ENCODE results near the gene NACC2. TPM values are rescaled to one million over a fixed set of nuclear protein-coding genes. Genes with fewer than 3 reads are reported as not detected.

The NACC2 gene
- total and polyA plus RNA-seq, 10 of the 15 experiments (the other 5 are each of a cell fraction or from before 2014, with no cell fraction given): 0.66 to 14.7 (median 3.5) TPM

- intact Hi-C loops (cut with micrococcal nuclease; ENCODE audit: unreplicated experiment): no loop called here
Observed at GRCh38 chr9:136051453-136051836, 43.6 kb downstream of the NACC2 start.

GRCh38 chr9:136050701-136051452, 44.2 kb downstream of the NACC2 start:
- no peaks in the 10 kb centered on the region for H3K4me1 ChIP-seq (ENCODE audit: control insufficient read depth, insufficient read depth, low read length)
- H4K20me1 ChIP-seq (ENCODE audit: control insufficient read depth, insufficient read depth): peaks cover 4% of the 10 kb centered on the region; the same call in 1 of the 2 replicates
- FAIRE-seq: no peak
- no peak overlapping the region for H3K27ac ChIP-seq (ENCODE audit: control insufficient read depth, insufficient read depth)
- no peak for TF ChIP-seq ZBTB33 (IDR thresholded peaks at IDR 0.05)
- peaks cover 0 to 4% of the 10 kb centered on the region in 2 experiments; a peak in 2 of 4 replicates for H3K36me3 ChIP-seq (ENCODE audit: control insufficient read depth in 2 of 2, insufficient read depth in 2 of 2, low read length in 1 of 2)
- no peak for ATAC-seq
- in situ Hi-C loops (cut with MboI) (no loop called here), intact Hi-C loops (cut with micrococcal nuclease; ENCODE audit: unreplicated experiment) (no loop called here)
- H3K79me2 ChIP-seq (ENCODE audit: control insufficient read depth, insufficient read depth, low read length): no peaks in the 10 kb centered on the region
- ChIA-PET CTCF (interaction anchor here (0.7 kb wide), 1 partner anchor 14 kb away, joined by 3 read pairs; no protein-coding TSS in a partner anchor), SMC1A (ENCODE audit: uncharacterized antibody, unreplicated experiment) (no interaction called here), POLR2A (no interaction called here), RAD21 (ENCODE audit: unreplicated experiment) (interaction anchor here (0.6 kb wide), 1 partner anchor 772 kb away, joined by 3 read pairs; no protein-coding TSS in a partner anchor)
- BruUV-seq (replicated peaks): no TSS peak
- no peak overlapping the region for H3K9ac ChIP-seq (ENCODE audit: control insufficient read depth, insufficient read depth, low read length)
- H2AFZ ChIP-seq (ENCODE audit: control insufficient read depth, low read depth, low read length): no peak overlapping the region
- no peaks in the 10 kb centered on the region for H3K27me3 ChIP-seq (replicated peaks in 1 of 2; ENCODE audit: control insufficient read depth in 2 of 2, insufficient read depth in 2 of 2, low read length in 1 of 2)
- no peaks in the 10 kb centered on the region for H3K9me3 ChIP-seq (replicated peaks; ENCODE audit: control insufficient read depth, insufficient read depth, low read length)
- no peak overlapping the region for H3K4me2 ChIP-seq (ENCODE audit: control insufficient read depth, insufficient read depth)
- no peak for DNase-seq (ENCODE audit: low read depth, low spot score)
- 9% methylated on average over 39 of the region's 55 CpGs for WGBS (ENCODE audit: insufficient coverage, insufficient replicate concordance, low lambda C conversion rate, missing lambda C conversion rate)
- H3K4me3 ChIP-seq: no peak overlapping the region

More at GRCh38 chr9:136051453-136051836, 43.6 kb downstream of the NACC2 start:
- no peak overlapping the region for H3K4me2 ChIP-seq (ENCODE audit: control insufficient read depth, insufficient read depth)
- ATAC-seq: no peak; the same call in 2 of the 3 replicates
- no peaks in the 10 kb centered on the region for H3K79me2 ChIP-seq (ENCODE audit: control insufficient read depth, insufficient read depth, low read length)
- CTCF ChIA-PET: interaction anchor here (0.7 kb wide), 1 partner anchor 14 kb away, joined by 3 read pairs; no protein-coding TSS in a partner anchor
- no peaks in the 10 kb centered on the region for H3K27me3 ChIP-seq (replicated peaks in 1 of 2; ENCODE audit: control insufficient read depth in 2 of 2, insufficient read depth in 2 of 2, low read length in 1 of 2)
- in situ Hi-C loops (cut with MboI): no loop called here
- peaks cover 4% of the 10 kb centered on the region; the same call in 1 of the 2 replicates for H4K20me1 ChIP-seq (ENCODE audit: control insufficient read depth, insufficient read depth)
- BruUV-seq (replicated peaks): no TSS peak
- H3K4me1 ChIP-seq (ENCODE audit: control insufficient read depth, insufficient read depth, low read length): no peaks in the 10 kb centered on the region
- FAIRE-seq: no peak
- no peak overlapping the region for H3K9ac ChIP-seq (ENCODE audit: control insufficient read depth, insufficient read depth, low read length)
- no peak overlapping the region for H3K4me3 ChIP-seq
- no peak overlapping the region for H2AFZ ChIP-seq (ENCODE audit: control insufficient read depth, low read depth, low read length)
- RAD21 ChIA-PET (ENCODE audit: unreplicated experiment): interaction anchor here (0.6 kb wide), 1 partner anchor 771 kb away, joined by 3 read pairs; no protein-coding TSS in a partner anchor
- SMC1A ChIA-PET (ENCODE audit: uncharacterized antibody, unreplicated experiment): no interaction called here
- POLR2A ChIA-PET: interaction anchor here (0.6 kb wide), 1 partner anchor 286 kb away, joined by 3 read pairs; no protein-coding TSS in a partner anchor
- TF ChIP-seq TCF7 (IDR thresholded peaks at IDR 0.05; ENCODE audit: borderline replicate concordance) (no peak), MTA2 (IDR thresholded peaks at IDR 0.05; ENCODE audit: low read depth) (no peak)
- no peaks in the 10 kb centered on the region for H3K9me3 ChIP-seq (replicated peaks; ENCODE audit: control insufficient read depth, insufficient read depth, low read length)
- H3K36me3 ChIP-seq (ENCODE audit: control insufficient read depth in 2 of 2, insufficient read depth in 2 of 2, low read length in 1 of 2): peaks cover 0 to 4% of the 10 kb centered on the region in 2 experiments; a peak in 2 of 4 replicates
- H3K27ac ChIP-seq (ENCODE audit: control insufficient read depth, insufficient read depth): no peak overlapping the region
- WGBS (ENCODE audit: insufficient coverage, insufficient replicate concordance, low lambda C conversion rate, missing lambda C conversion rate): 2% methylated on average over 28 of the region's 47 CpGs
- DNase-seq (ENCODE audit: low read depth, low spot score): no peak

All from GM12878 (cell line).